Measurements from ENCODE around the gene KIZ. TPM values are rescaled to one million over a fixed set of nuclear protein-coding genes. Genes with fewer than 3 reads are reported as not detected.
"Not testable (repeated sequence)": the region's sequence is repeated elsewhere in the genome, so short reads cannot be mapped to it uniquely, and the experiment has no call there.

The KIZ gene
- total and polyA plus RNA-seq, 3 donors from 2014 or later = 41.4 to 76.7 (median 73.3) TPM

DNA sequence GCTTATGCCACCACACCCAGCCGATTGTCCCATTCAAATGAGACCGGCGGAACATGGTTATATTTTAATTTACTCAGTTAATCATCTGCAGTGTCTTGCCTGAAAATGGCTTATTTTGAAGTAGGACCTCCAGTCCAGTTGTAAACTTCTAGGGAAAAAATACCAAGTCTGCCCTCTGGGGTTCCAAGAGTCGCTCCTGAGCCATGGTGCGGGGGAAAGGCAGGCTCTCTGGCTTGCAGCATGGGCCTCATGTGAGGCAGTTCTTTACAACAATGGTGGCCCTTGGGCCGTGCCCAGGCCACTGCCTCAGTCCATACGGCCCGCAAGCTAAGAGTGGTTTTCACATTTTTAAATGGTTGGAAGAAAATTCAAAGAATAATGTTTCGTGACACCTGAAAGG is 114.5 kb downstream of the KIZ start:
- Histone ChIP-seq H3K4me1 (peaks cover 9% of the 10 kb centered on the region), H3K27me3 (no peaks in the 10 kb centered on the region), H3K4me3 (no peak overlapping the region), H3K9me3 (no peaks in the 10 kb centered on the region), H3K27ac (no peak overlapping the region), H3K36me3 (ENCODE audit: low read depth, missing control alignments) (no peaks in the 10 kb centered on the region)
- TF ChIP-seq POLR2A (IDR thresholded peaks at IDR 0.05) = no peak
- TF ChIP-seq, protein P1, sequence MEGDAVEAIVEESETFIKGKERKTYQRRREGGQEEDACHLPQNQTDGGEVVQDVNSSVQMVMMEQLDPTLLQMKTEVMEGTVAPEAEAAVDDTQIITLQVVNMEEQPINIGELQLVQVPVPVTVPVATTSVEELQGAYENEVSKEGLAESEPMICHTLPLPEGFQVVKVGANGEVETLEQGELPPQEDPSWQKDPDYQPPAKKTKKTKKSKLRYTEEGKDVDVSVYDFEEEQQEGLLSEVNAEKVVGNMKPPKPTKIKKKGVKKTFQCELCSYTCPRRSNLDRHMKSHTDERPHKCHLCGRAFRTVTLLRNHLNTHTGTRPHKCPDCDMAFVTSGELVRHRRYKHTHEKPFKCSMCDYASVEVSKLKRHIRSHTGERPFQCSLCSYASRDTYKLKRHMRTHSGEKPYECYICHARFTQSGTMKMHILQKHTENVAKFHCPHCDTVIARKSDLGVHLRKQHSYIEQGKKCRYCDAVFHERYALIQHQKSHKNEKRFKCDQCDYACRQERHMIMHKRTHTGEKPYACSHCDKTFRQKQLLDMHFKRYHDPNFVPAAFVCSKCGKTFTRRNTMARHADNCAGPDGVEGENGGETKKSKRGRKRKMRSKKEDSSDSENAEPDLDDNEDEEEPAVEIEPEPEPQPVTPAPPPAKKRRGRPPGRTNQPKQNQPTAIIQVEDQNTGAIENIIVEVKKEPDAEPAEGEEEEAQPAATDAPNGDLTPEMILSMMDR (IDR thresholded peaks at IDR 0.05) = no peak
- no peak for DNase-seq
- intact Hi-C loops (cut with DNase I; ENCODE audit: low total_unique reads) = no loop called here
- WGBS, 2 donors = 87 to 95% methylated on average over 9 of the region's 9 CpGs

DNA sequence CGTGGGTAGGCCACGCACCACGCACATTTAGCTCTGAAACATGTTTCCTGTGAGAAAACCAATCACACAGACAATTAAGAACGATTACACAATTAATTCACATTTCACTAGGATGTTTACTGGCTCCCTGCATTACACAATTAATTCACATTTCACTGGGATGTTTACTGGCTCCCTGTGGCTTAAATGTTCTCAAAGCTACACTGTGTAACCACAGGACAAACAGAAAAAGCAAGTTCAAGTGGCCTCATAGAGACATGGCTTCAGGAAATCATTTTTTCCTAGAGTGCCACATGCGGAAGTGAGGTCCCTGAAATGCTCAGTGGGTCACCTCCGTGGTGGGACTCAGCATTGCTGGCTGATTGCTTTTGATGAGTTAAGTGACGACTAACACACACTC is 115.5 kb downstream of the KIZ start:
- no peaks in the 10 kb centered on the region for H3K36me3 ChIP-seq (ENCODE audit: low read depth, missing control alignments)
- TF ChIP-seq POLR2A (IDR thresholded peaks at IDR 0.05) = no peak
- TF ChIP-seq, protein P1 (IDR thresholded peaks at IDR 0.05) = no peak
- no peaks in the 10 kb centered on the region for H3K27me3 ChIP-seq
- intact Hi-C loops (cut with DNase I; ENCODE audit: low total_unique reads) = no loop called here
- no peaks in the 10 kb centered on the region for H3K4me1 ChIP-seq
- H3K27ac ChIP-seq = no peak overlapping the region
- 77 to 78% methylated on average over 7 of the region's 7 CpGs for WGBS, 2 donors
- H3K4me3 ChIP-seq = no peak overlapping the region
- DNase-seq = no peak
- H3K9me3 ChIP-seq = no peaks in the 10 kb centered on the region

DNA sequence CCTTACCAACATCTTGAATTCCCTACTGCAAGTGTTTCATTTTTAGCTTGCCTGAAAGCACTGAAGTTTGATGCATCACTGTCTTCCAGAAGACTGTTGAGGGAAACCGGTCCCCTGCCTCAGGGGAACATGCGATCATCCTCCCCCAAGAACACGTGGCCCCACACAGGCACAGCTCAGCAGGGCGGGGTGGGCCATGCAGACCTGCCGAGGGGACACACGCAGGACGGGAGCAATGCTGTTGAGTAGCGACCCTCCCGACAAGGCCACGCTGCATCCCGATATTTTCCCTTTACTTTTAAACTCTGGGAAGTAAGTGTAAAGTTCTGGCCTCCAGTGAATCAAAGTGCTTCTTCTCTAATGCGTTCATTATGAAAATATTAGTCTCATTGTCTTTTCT is 117.9 kb downstream of the KIZ start:
- Histone ChIP-seq H3K36me3 (ENCODE audit: low read depth, missing control alignments) (no peaks in the 10 kb centered on the region), H3K9me3 (no peaks in the 10 kb centered on the region), H3K27ac (no peak overlapping the region), H3K4me1 (no peaks in the 10 kb centered on the region), H3K4me3 (no peak overlapping the region), H3K27me3 (no peaks in the 10 kb centered on the region)
- intact Hi-C loops (cut with DNase I; ENCODE audit: low total_unique reads) = no loop called here
- no peak for DNase-seq
- 94 to 95% methylated on average over 12 of the region's 12 CpGs for WGBS, 2 donors
- TF ChIP-seq, protein P1 (IDR thresholded peaks at IDR 0.05) = no peak
- TF ChIP-seq POLR2A (IDR thresholded peaks at IDR 0.05) = no peak

DNA sequence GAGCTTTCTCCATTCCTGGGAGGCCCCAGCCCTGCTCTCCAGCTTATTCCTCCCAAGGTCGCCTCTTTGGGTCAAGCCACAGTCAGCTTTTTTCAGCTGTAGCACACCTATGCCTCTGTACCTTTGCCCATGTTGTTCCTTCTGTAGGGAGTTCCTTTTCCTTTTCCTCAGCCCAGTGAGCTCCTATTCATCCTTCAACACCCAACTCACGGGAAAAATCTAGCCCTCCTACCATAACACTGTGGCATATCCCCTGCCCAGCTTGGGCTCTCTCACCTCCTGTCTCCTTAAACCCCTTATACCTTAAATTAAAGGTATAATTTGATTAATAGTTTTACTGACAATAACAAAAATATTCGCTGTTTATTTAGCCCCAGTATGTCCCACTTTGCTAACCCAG is 118.9 kb downstream of the KIZ start:
- no peaks in the 10 kb centered on the region for H3K36me3 ChIP-seq (ENCODE audit: low read depth, missing control alignments)
- no peak for TF ChIP-seq POLR2A (IDR thresholded peaks at IDR 0.05)
- TF ChIP-seq, protein P1 (IDR thresholded peaks at IDR 0.05) = no peak

GRCh38 chr20:21246161-21246560 is 120.3 kb downstream of the KIZ start:
- H3K27ac ChIP-seq = no peak overlapping the region
- H3K27me3 ChIP-seq = no peaks in the 10 kb centered on the region
- no peaks in the 10 kb centered on the region for H3K4me1 ChIP-seq
- no peaks in the 10 kb centered on the region for H3K9me3 ChIP-seq
- WGBS, 2 donors = 90 to 98% methylated on average over 3 of the region's 3 CpGs
- no peak for DNase-seq
- TF ChIP-seq, protein P1 (IDR thresholded peaks at IDR 0.05) = no peak
- TF ChIP-seq POLR2A (IDR thresholded peaks at IDR 0.05) = no peak
- no peaks in the 10 kb centered on the region for H3K36me3 ChIP-seq (ENCODE audit: low read depth, missing control alignments)
- no peak overlapping the region for H3K4me3 ChIP-seq
- intact Hi-C loops (cut with DNase I; ENCODE audit: low total_unique reads) = no loop called here

More for the DNA sequence above, 118.9 kb downstream of the KIZ start:
- DNase-seq = no peak
- Histone ChIP-seq H3K9me3 (no peaks in the 10 kb centered on the region), H3K4me3 (no peak overlapping the region), H3K4me1 (no peaks in the 10 kb centered on the region), H3K27ac (no peak overlapping the region), H3K27me3 (no peaks in the 10 kb centered on the region)
- intact Hi-C loops (cut with DNase I; ENCODE audit: low total_unique reads) = no loop called here
- 88 to 96% methylated on average over 3 of the region's 3 CpGs for WGBS, 2 donors

GRCh38 chr20:21247603-21248095 is 121.8 kb downstream of the KIZ start:
- H3K4me1 ChIP-seq; H3K27me3 ChIP-seq; H3K4me3 ChIP-seq; H3K9me3 ChIP-seq; H3K36me3 ChIP-seq (ENCODE audit: low read depth, missing control alignments); intact Hi-C loops (cut with DNase I; ENCODE audit: low total_unique reads); H3K27ac ChIP-seq; DNase-seq: not testable (repeated sequence)
- 86 to 90% methylated on average over 8 of the region's 8 CpGs for WGBS, 2 donors
